OCI-LY1 (cell line): ENCODE data around the gene PFN3.
A peak's percentile ranks its signal among the peaks of the same experiment; 100 is the strongest.

ENCODE experiments used
- H2AFZ ChIP-seq: fragments of 200-600 bp; sonication (generic), shearing (Covaris generic); 2 replicates; pipeline ENCODE4 v1.6.0; 2014; ENCODE audit warnings: antibody characterized with exemption, mild to moderate bottlenecking, low read length
- H3F3A ChIP-seq: fragments of 200-600 bp; sonication (generic), shearing (Covaris generic); 2 replicates; pipeline ENCODE4 v1.6.0; 2014; ENCODE audit warnings: mild to moderate bottlenecking, antibody characterized with exemption, low read length, moderate library complexity; ENCODE audit not compliant: insufficient read depth
- H3K27ac ChIP-seq: fragments of 200-600 bp; sonication (generic); 2 replicates; pipeline ENCODE4 v1.5.1; 2014; ENCODE audit warnings: low read length, mixed run types, mild to moderate bottlenecking, low read depth; ENCODE audit not compliant: poor library complexity, severe bottlenecking
- H3K27me3 ChIP-seq: fragments of 200-600 bp; sonication (generic); 2 replicates; pipeline ENCODE4 v1.6.0; 2014; ENCODE audit warnings: antibody characterized with exemption, mild to moderate bottlenecking, low read length, moderate library complexity; ENCODE audit not compliant: insufficient read depth
- H3K36me3 ChIP-seq: fragments of 200-600 bp; sonication (generic); 2 replicates; pipeline ENCODE4 v1.6.1; 2014; ENCODE audit warnings: mild to moderate bottlenecking, antibody characterized with exemption, low read length, moderate library complexity, mixed read lengths; ENCODE audit not compliant: insufficient read depth
- H3K4me1 ChIP-seq: fragments of 200-600 bp; sonication (generic); 2 replicates; pipeline ENCODE4 v1.5.1; 2014; ENCODE audit warnings: mild to moderate bottlenecking, low read length, moderate library complexity; ENCODE audit not compliant: insufficient read depth, severe bottlenecking
- H3K4me2 ChIP-seq: fragments of 200-600 bp; sonication (generic), shearing (Covaris generic); 2 replicates; pipeline ENCODE4 v1.6.1; 2014; ENCODE audit warnings: low read length
- H3K4me3 ChIP-seq: fragments of 200-600 bp; sonication (generic); 2 replicates; pipeline ENCODE4 v1.5.1; 2014; ENCODE audit warnings: low read length, low read depth, mild to moderate bottlenecking, mixed read lengths; ENCODE audit not compliant: poor library complexity, severe bottlenecking
- H3K79me2 ChIP-seq: fragments of 200-600 bp; shearing (Covaris generic); 2 replicates; pipeline ENCODE4 v1.6.1; 2016; ENCODE audit warnings: mixed run types, low read length, mixed read lengths; ENCODE audit not compliant: insufficient read depth
- H3K9ac ChIP-seq: fragments of 200-600 bp; sonication (generic), shearing (Covaris generic); 2 replicates; pipeline ENCODE4 v1.6.1; 2014; ENCODE audit warnings: mild to moderate bottlenecking, low read length, mixed read lengths
- H3K9me2 ChIP-seq: fragments of 200-600 bp; sonication (generic), shearing (Covaris generic); 2 replicates; pipeline ENCODE4 v1.6.1; 2014; ENCODE audit warnings: low read depth, mild to moderate bottlenecking, low read length, mixed read lengths
- H3K9me3 ChIP-seq: fragments of 200-600 bp; shearing (Covaris generic); 2 replicates; pipeline ENCODE4 v1.6.1; 2014; ENCODE audit warnings: low read length, mixed read lengths
- H4K20me1 ChIP-seq: fragments of 200-600 bp; sonication (generic), shearing (Covaris generic); 2 replicates; pipeline ENCODE4 v1.6.0; 2016; ENCODE audit warnings: mild to moderate bottlenecking, low read length; ENCODE audit not compliant: insufficient read depth
- CTCF ChIP-seq: fragments of 200-600 bp; sonication (generic), shearing (Covaris generic); IDR thresholded peaks from 2 replicates; pipeline ENCODE4 v1.5.1; 2017; ENCODE audit warnings: mild to moderate bottlenecking, antibody characterized with exemption, low read length, moderate library complexity, mixed read lengths
- EZH2 ChIP-seq: fragments of 200-600 bp; sonication (generic), shearing (Covaris generic); IDR thresholded peaks from 2 replicates; pipeline ENCODE4 v1.8.0; 2017; ENCODE audit warnings: borderline replicate concordance, mixed run types, mild to moderate bottlenecking, antibody characterized with exemption, low read length, moderate library complexity, mixed read lengths

PFN3 gene

GRCh38 chr5:177432143-177432838, 31.8 kb upstream of the PFN3 start:
- no peaks in the 10 kb centered on the region for H3F3A ChIP-seq
- H3K4me1 ChIP-seq, result peaks cover 52% of the 10 kb centered on the region
- no peaks in the 10 kb centered on the region for H3K79me2 ChIP-seq
- H3K36me3 ChIP-seq, result peaks cover 60% of the 10 kb centered on the region
- no peaks in the 10 kb centered on the region for H3K9me2 ChIP-seq
- H4K20me1 ChIP-seq, result no peaks in the 10 kb centered on the region
- peak overlapping the region; percentile 87 for H3K27ac ChIP-seq
- H3K9ac ChIP-seq, result peak overlapping the region; percentile 3; the same call in 1 of the 2 replicates
- no peak for TF ChIP-seq CTCF
- peak overlapping the region; percentile 4 for H3K4me3 ChIP-seq
- H3K4me2 ChIP-seq, result peak overlapping the region; percentile 78
- H3K9me3 ChIP-seq, result no peaks in the 10 kb centered on the region
- H3K27me3 ChIP-seq, result no peaks in the 10 kb centered on the region
- H2AFZ ChIP-seq, result no peak overlapping the region

DNA sequence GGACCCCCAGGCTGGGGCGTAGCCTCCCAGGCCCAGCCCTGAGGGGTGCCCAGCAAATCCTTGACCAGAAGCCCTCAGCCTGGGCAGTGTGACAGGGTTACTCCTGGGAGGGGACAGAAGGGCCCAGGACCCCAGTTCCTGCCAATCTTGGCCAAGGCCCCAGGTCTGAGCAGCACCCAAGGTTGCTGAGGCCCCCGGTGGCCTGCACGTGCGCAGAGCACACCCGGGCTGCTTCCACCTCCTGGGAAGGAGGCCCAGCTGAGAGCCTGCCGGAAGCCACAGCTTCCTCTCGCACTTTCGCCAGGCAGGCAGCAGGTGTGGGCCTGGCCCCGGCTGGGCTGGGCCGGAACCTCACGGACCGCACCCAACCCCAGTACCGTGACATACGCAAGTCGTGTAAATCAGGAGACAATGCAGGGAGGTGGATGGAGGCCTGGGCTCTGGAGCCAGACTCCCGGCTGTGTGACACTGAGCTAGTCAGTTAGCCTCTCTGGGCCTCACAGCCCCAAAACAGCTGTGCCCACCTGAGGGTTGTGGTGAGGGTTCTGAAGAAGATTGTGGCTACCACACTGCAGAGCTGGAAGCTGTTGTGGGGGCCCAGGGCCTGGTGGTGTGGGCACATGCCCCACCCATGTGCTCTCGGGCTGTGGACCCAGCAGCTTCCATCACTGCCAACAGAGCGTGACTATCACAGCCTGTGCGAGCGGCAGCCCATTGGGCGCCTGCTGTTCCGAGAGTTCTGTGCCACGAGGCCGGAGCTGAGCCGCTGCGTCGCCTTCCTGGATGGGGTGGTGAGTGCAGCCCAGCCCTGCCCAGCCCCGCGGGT, 31.1 kb upstream of the PFN3 start:
- H3F3A ChIP-seq, result no peaks in the 10 kb centered on the region
- H3K9me3 ChIP-seq, result no peaks in the 10 kb centered on the region
- H3K36me3 ChIP-seq, result peaks cover 54% of the 10 kb centered on the region
- no peaks in the 10 kb centered on the region for H3K27me3 ChIP-seq
- TF ChIP-seq CTCF (no peak), EZH2 (no peak)
- no peak overlapping the region for H2AFZ ChIP-seq
- H3K4me2 ChIP-seq, result peak overlapping the region; percentile 78
- peak overlapping the region; percentile 47; the same call in 1 of the 2 replicates for H3K9ac ChIP-seq
- peak overlapping the region; percentile 4 for H3K4me3 ChIP-seq
- H3K79me2 ChIP-seq, result no peaks in the 10 kb centered on the region
- H3K27ac ChIP-seq, result peak overlapping the region; percentile 87
- H3K9me2 ChIP-seq, result no peaks in the 10 kb centered on the region
- H3K4me1 ChIP-seq, result peaks cover 56% of the 10 kb centered on the region
- H4K20me1 ChIP-seq, result no peaks in the 10 kb centered on the region

- Histone ChIP-seq H2AFZ (no peak overlapping the region), H3K9me3 (no peaks in the 10 kb centered on the region), H3K27me3 (no peaks in the 10 kb centered on the region), H3K27ac (peak overlapping the region; percentile 87), H4K20me1 (no peaks in the 10 kb centered on the region), H3K79me2 (no peaks in the 10 kb centered on the region), H3K36me3 (peaks cover 49% of the 10 kb centered on the region), H3K9ac (peak overlapping the region; percentile 47; the same call in 1 of the 2 replicates), H3K4me3 (no peak overlapping the region), H3F3A (no peaks in the 10 kb centered on the region), H3K4me1 (peaks cover 56% of the 10 kb centered on the region), H3K9me2 (no peaks in the 10 kb centered on the region), H3K4me2 (peak overlapping the region; percentile 78)
- TF ChIP-seq CTCF, result no peak
- no peak for TF ChIP-seq EZH2
Observed at GRCh38 chr5:177430972-177431316, 30.5 kb upstream of the PFN3 start.
